ENCODE results near the gene PRDM7. TPM values are rescaled to one million over a fixed set of nuclear protein-coding genes. Genes with fewer than 3 reads are reported as not detected.

The PRDM7 gene
- total and polyA plus RNA-seq, 2 of the 4 experiments (the other 2 are of a cell fraction) = not detected

- 86% methylated on average over 7 of the region's 12 CpGs; no CpG with 5 or more reads in 1 of the 2 experiments for WGBS, 2 experiments (ENCODE audit: extremely low coverage in 2 of 2, insufficient read length in 1 of 2)
- H2BK20ac ChIP-seq (ENCODE audit: low read depth, low read length) = no peak overlapping the region
- intact Hi-C loops (cut with micrococcal nuclease) = no loop called here
- H2BK120ac ChIP-seq (ENCODE audit: low read depth, low read length) = no peak overlapping the region
- H2AK5ac ChIP-seq (ENCODE audit: low read depth, low read length) = no peak overlapping the region
- ATAC-seq (ENCODE audit: low read depth) = no peak
- CTCF ChIA-PET = no interaction called here
- H3K14ac ChIP-seq (replicated peaks; ENCODE audit: low read depth, low read length) = no peak overlapping the region
- H3K18ac ChIP-seq (ENCODE audit: low read depth, low read length) = no peak overlapping the region
- H3K23ac ChIP-seq (ENCODE audit: low read depth, low read length) = no peak overlapping the region
- no peak for DNase-seq
- no peaks in the 10 kb centered on the region for H3K27me3 ChIP-seq (ENCODE audit: control insufficient read depth, insufficient read depth, low read length)
- H3K4me3 ChIP-seq (ENCODE audit: insufficient read depth, low read depth, low read length) = no peak overlapping the region
- in situ Hi-C loops (cut with MboI; ENCODE audit: low sequenced_read_pairs) = no loop called here
- H4K91ac ChIP-seq (ENCODE audit: insufficient read depth, low read depth, low read length) = no peak overlapping the region
- 0 out of 2 replicates have a peak, but pooled peaks cover 7% of the 10 kb centered on the region for H3K9me1 ChIP-seq (ENCODE audit: insufficient read depth, low read length)
- H3K9ac ChIP-seq (ENCODE audit: low read depth, low read length) = no peak overlapping the region
- H4K8ac ChIP-seq (ENCODE audit: low read depth in 2 of 2, low read length in 2 of 2) = no peak overlapping the region
- BruUV-seq (replicated peaks) = no TSS peak
- no peaks in the 10 kb centered on the region for H4K20me1 ChIP-seq (ENCODE audit: insufficient read depth, low read length)
- no peaks in the 10 kb centered on the region; the same call in 1 of the 2 replicates for H3K36me3 ChIP-seq (ENCODE audit: control insufficient read depth, insufficient read depth, low read length)
- no peaks in the 10 kb centered on the region for H3K4me1 ChIP-seq (ENCODE audit: control insufficient read depth, insufficient read depth, low read length)
- no peak overlapping the region for H2BK5ac ChIP-seq (ENCODE audit: low read depth, low read length, poor library complexity, severe bottlenecking)
- H3K27ac ChIP-seq (ENCODE audit: insufficient read depth, low read length) = no peak overlapping the region
- POLR2A ChIA-PET (ENCODE audit: unreplicated experiment) = no interaction called here
- no peak overlapping the region for H3K4me2 ChIP-seq (ENCODE audit: low read depth, low read length)
- TF ChIP-seq, protein P1, sequence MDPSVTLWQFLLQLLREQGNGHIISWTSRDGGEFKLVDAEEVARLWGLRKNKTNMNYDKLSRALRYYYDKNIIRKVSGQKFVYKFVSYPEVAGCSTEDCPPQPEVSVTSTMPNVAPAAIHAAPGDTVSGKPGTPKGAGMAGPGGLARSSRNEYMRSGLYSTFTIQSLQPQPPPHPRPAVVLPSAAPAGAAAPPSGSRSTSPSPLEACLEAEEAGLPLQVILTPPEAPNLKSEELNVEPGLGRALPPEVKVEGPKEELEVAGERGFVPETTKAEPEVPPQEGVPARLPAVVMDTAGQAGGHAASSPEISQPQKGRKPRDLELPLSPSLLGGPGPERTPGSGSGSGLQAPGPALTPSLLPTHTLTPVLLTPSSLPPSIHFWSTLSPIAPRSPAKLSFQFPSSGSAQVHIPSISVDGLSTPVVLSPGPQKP (IDR thresholded peaks at IDR 0.05; ENCODE audit: borderline replicate concordance, low read depth, low read length) = no peak
- TF ChIP-seq RCOR1 (IDR thresholded peaks at IDR 0.05; ENCODE audit: insufficient replicate concordance, low read length) (no peak), USF2 (IDR thresholded peaks at IDR 0.05; ENCODE audit: low read depth, low read length) (no peak), MXI1 (IDR thresholded peaks at IDR 0.05; ENCODE audit: borderline replicate concordance, low read depth, low read length) (no peak), FOS (IDR thresholded peaks at IDR 0.05; ENCODE audit: low read depth, low read length) (no peak), NFE2L2 (IDR thresholded peaks at IDR 0.05; ENCODE audit: low read depth, low read length) (no peak)
- no peaks in the 10 kb centered on the region for H3K9me3 ChIP-seq (ENCODE audit: control insufficient read depth, insufficient read depth, low read length)
- no peak overlapping the region for H4K5ac ChIP-seq (ENCODE audit: low read depth, low read length)
- H3K79me1 ChIP-seq (ENCODE audit: low read depth in 1 of 2, low read length in 2 of 2) = peaks cover 0 to 4% of the 10 kb centered on the region in 2 experiments; a peak in 1 of 4 replicates
- H2AK9ac ChIP-seq (replicated peaks; ENCODE audit: low read depth, low read length, poor library complexity) = no peak overlapping the region
- dilution Hi-C loops (cut with HindIII; ENCODE audit: low sequenced_read_pairs, unreplicated experiment) = no loop called here
- H2AFZ ChIP-seq (replicated peaks; ENCODE audit: low read length, poor library complexity) = no peak overlapping the region
- no peak overlapping the region for H2BK15ac ChIP-seq (ENCODE audit: low read depth, low read length)
- H3K56ac ChIP-seq (ENCODE audit: extremely low read depth, insufficient read depth, low read length) = no peak overlapping the region
- H3K4ac ChIP-seq (ENCODE audit: low read depth, low read length) = no peak overlapping the region
Observed at GRCh38 chr16:90011908-90012501, 65.1 kb downstream of the PRDM7 start.

Data from IMR-90 (cell line).